ENCODE measurements around the gene GSS. TPM values are rescaled to one million over a fixed set of nuclear protein-coding genes. Genes with fewer than 3 reads are reported as not detected.

Gene GSS
- polyA plus RNA-seq, 3 donors, result 12.0 to 33.6 (median 29.9) TPM

- WGBS, 3 donors, result 11 to 15% (median 12%) methylated on average over 6 of the region's 6 CpGs
- peak overlapping the region; percentile 51 for H3K27ac ChIP-seq (ENCODE audit: low read depth, low read length)
These were observed 444 bp upstream of the GSS start for GRCh38 chr20:34956041-34956458.

DNA sequence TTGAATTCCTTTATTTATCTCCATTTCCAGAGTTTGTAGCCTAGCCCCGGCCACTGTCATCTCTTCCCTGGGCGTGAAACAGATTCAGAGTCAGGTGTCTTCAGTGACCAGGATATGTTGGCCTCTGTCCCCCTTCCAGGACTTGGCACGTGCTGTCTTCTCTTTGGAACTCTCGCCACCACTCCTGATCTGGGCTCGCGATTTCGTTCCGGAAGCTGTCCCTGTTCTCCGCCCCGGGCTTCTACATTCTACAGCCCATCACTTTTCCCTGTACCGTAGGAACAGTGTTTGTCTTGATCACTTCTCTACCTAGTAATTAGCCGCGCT lies 739 bp downstream of the GSS start:
- 10 to 13% (median 12%) methylated on average over 13 of the region's 13 CpGs for WGBS, 3 donors
- peak overlapping the region; percentile 21 for H3K27ac ChIP-seq (ENCODE audit: low read depth, low read length)

DNA sequence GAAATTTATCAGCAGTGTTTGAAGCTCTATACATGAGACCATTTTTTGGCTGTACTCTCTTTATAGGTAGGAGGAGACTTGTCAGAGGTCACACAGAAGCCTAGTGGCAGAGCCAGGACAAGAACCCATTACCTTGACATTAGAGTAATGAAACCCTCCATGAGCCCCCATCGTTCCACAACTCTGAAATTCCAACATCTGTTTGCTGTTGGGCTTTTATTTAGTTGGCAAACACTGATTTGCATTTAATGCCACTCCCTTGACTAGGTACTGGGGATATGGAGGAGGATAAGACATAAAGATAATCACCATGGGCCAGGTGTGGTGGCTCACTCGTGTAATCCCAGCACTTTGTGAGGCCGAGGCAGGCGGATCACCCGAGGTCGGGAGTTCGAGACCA lies 1.6 kb downstream of the GSS start:
- WGBS, 3 donors, result 79 to 94% (median 93%) methylated on average over 7 of the region's 7 CpGs
- H3K27ac ChIP-seq (ENCODE audit: low read depth, low read length), result no peak overlapping the region

DNA sequence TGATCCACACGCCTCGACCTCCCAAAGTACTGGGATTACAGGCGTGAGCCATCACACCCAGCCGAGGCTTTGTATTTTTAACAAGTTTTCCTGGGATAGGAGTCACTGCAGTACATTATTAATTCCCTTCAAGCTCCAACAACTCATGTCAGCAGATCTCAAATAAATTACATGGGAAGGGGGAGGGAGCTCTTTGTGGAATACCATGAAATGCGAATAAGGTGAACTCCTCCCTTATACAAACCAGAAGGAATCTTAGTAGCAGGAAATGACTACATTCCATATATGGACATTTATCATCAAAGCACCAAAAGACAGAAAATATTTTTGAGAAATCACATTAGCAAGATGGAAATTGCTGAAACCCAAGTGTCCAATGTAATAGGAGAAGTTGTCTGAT lies 2.9 kb downstream of the GSS start:
- 80 to 91% (median 82%) methylated on average over 5 of the region's 5 CpGs for WGBS, 3 donors
- H3K27ac ChIP-seq (ENCODE audit: low read depth, low read length), result no peak overlapping the region

DNA sequence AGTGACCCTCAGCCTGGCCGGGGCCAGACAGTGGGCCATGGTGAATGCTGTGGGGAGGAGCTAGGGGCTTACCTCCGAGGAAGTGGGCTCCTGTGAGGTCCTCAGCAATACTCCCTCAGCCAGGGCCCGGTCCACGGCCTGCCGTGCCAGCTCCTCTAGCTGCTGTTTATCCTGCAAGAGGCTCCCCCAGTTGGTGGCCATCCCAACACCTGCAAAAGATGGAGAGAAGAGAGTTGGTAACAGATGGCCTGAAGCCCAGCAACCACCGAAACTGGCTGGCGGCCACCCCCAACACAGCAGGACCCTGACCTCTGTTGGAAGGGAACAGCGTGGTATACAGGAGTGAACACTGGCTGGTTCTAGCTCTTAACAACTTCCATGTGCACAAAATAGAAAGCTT lies 4.0 kb downstream of the GSS start:
- WGBS, 3 donors, result 83 to 92% (median 84%) methylated on average over 8 of the region's 8 CpGs
- H3K27ac ChIP-seq (ENCODE audit: low read depth, low read length), result no peak overlapping the region

DNA sequence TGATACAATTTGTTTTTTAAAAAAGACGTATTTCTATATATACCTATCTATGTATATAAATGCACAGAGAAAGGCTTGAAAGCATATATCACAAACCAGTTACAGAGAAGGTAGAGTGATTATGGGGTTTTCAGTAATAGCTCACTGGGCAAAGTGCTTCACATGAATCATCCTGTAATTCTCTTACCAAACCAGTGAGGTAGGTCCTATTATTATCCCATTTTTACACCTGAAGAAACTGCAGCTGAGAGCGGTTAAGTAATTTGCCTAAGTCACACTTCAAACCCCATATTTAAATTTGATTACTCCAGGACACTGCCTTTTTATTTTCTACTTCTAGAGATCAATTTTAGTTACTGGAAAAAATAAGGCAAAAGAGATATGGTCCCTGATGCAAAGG lies 4.4 kb downstream of the GSS start:
- H3K27ac ChIP-seq (ENCODE audit: low read depth, low read length), result no peak overlapping the region

DNA sequence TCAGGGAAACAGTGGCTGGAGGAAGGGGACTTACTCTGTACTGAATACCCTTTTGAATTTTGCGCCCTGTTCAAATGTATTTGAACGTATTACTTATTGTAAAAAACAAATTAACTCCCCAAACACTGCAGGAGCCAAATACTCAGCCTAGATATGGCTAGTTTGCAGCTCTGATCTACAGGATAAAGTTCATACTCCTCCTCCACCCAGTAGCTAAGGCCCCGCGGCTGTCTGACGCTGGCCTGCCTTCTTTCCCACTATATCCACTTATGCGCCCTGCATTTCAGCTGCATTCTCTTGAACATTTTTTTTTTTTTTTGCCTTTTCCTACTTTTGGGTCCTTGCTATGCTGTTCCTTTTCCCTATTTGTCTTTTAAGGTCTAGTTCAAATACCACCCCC lies 6.5 kb downstream of the GSS start:
- WGBS, 3 donors, result 72 to 91% (median 80%) methylated on average over 6 of the region's 6 CpGs

More for the DNA sequence above, 4.4 kb downstream of the GSS start:
- 90 to 99% (median 95%) methylated on average over 2 of the region's 2 CpGs for WGBS, 3 donors

DNA sequence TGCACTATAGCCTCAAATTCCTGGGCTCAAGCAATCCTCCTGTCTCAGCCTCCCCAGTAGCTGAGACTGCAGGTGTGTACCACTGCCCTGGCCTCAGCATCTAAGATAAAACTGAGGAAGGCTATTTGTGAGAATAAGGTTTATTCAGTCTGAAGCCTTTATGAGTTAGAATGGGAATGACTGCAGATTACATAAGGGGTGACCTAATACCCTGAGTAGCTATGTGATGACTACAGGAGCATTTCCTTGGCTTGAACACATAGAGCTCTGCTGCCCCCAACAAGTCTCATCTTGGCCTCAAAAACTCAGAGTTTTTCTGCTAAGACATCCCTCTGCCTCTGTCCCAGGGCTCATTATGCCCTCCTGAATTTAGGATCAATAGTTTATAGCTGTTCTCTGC lies 7.6 kb downstream of the GSS start:
- H3K27ac ChIP-seq (ENCODE audit: low read depth, low read length), result no peak overlapping the region

More for the DNA sequence above, 6.5 kb downstream of the GSS start:
- H3K27ac ChIP-seq (ENCODE audit: low read depth, low read length), result no peak overlapping the region

- H3K27ac ChIP-seq (ENCODE audit: low read depth, low read length), result no peak overlapping the region
These were observed 8.3 kb downstream of the GSS start for GRCh38 chr20:34947336-34947735.

DNA sequence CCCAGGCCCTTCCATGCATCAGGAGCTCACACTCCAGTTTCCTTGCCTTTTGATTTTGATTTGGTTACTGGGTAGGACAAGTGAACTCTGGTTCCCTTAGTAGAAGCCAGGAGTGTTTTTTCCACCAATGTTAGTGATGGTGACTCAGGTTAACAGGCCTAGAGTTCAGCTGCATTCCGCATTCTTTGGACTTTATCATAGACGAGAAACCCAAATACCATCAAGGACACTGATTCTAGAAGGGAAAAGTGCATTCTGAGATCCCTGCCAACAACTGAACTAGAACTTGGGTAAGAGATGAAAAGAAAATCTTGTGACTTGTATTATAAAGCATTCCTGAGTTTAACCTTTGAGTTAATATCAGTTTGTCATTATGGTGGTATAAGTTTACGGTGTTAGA lies 8.9 kb downstream of the GSS start:
- H3K27ac ChIP-seq (ENCODE audit: low read depth, low read length), result no peak overlapping the region
- WGBS, 3 donors, result 67 to 89% (median 87%) methylated on average over 3 of the region's 3 CpGs

GRCh38 chr20:34945315-34946077 lies 10.1 kb downstream of the GSS start:
- WGBS, 3 donors, result 71 to 89% (median 75%) methylated on average over 7 of the region's 7 CpGs
- H3K27ac ChIP-seq (ENCODE audit: low read depth, low read length), result no peak overlapping the region

- WGBS, 3 donors, result 77 to 87% (median 85%) methylated on average over 2 of the region's 2 CpGs
- H3K27ac ChIP-seq (ENCODE audit: low read depth, low read length), result no peak overlapping the region
These were observed 11.6 kb downstream of the GSS start for GRCh38 chr20:34943808-34944567.

DNA sequence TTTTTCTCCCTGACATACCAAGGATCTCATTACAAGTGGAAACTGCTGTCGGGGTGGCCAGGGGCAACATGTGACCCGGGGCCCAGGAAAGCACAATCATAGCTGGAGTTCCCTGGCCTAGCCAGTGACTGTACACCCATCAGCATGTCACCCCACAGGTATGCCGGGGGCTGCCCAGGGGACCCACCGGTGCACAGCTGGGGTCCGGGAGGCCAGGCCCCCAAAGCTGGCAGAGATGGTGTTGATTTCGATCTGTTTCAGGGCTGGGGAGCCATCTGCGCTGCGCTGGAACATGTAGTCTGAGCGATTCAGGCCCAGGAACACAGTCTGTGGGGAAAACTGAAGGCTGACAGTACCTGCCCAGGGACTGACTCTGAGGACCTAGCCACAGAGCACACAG lies 13.3 kb downstream of the GSS start:
- 97% methylated on average over 9 of the region's 9 CpGs for WGBS, 3 donors

GRCh38 chr20:34941226-34941625 lies 14.4 kb downstream of the GSS start:
- 71 to 91% (median 80%) methylated on average over 4 of the region's 4 CpGs for WGBS, 3 donors

More for the DNA sequence above, 13.3 kb downstream of the GSS start:
- H3K27ac ChIP-seq (ENCODE audit: low read depth, low read length), result no peak overlapping the region

DNA sequence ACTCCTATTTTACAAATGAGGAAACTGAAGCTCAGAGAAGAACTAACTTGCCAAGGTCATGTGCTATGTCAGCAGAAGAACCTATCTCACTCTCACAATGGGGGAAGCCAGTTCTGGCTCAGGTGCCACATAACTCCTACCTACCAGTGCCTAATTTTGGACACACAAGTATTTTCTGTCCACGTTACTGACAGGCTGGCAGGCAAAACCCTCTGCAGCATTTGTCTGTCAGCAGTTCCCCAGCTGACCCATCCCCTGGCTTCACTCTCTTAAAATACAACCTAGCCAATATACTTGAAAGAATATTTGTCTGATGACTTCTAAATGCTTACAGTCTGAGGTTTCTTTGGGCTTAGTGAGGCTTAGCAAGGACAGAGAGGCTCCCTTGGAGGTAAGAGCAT lies 15.5 kb downstream of the GSS start:
- H3K27ac ChIP-seq (ENCODE audit: low read depth, low read length), result no peak overlapping the region
- WGBS, 3 donors, result 77 to 95% (median 82%) methylated on average over 1 of the region's 1 CpG

More at GRCh38 chr20:34941226-34941625, 14.4 kb downstream of the GSS start:
- H3K27ac ChIP-seq (ENCODE audit: low read depth, low read length), result no peak overlapping the region

DNA sequence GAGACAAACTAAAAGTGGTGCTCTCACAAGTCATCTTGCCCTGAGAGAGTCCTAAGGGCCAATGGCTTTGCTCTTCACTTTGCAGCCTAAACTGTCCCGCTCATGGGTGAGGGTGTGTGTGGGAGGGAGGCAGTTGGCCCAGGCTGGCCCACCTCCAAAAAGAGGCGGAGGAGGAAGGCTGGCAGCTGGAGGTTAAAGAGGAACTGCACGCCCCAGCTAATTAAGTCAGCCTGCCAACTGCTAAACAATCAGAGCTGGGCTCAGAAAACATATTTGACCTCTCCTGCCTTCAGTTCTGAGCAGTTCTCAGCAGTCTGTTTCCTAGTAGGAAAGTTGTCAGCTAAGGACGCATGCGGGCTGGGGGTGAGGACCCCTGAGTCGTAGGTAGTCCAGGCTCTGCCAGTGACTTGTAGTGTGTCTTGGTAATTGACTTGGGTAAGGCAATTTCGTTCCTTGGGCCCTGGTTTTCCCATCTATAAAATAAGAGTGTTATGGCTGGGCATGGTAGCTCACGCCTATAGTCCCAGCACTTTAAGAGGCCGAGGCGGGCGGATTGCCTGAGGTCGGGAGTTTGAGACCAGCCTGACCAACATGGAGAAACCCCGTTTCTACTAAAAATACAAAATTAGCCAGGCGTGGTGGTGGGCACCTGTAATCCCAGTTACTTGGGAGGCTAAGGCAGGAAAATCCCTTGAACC lies 17.0 kb downstream of the GSS start:
- 64 to 69% (median 69%) methylated on average over 14 of the region's 14 CpGs for WGBS, 3 donors

GRCh38 chr20:34931771-34932170 lies 23.8 kb downstream of the GSS start:
- 89 to 96% (median 92%) methylated on average over 7 of the region's 7 CpGs for WGBS, 3 donors
- no peak overlapping the region for H3K27ac ChIP-seq (ENCODE audit: low read depth, low read length)

More for the DNA sequence above, 17.0 kb downstream of the GSS start:
- no peak overlapping the region for H3K27ac ChIP-seq (ENCODE audit: low read depth, low read length)

DNA sequence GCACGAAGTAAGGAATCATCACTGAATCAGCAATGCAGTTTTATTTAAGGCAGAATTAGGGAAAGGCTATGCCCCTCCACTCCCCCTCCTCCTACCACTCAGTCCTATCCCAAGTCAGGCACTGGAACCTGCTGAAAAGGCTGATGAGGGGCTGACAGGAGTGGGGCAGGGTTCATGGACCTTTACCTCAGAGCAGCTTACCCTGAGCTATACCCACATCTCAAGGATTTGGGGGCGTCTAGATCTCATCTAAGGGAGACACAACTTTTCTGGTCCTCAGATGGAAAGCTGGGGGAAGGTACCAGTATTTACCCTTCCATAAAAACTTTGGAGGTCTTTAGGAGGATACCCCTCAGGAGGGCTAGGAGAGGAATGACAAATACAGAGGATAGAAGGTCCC lies 27.2 kb downstream of the GSS start:
- no peak overlapping the region for H3K27ac ChIP-seq (ENCODE audit: low read depth, low read length)
- WGBS, 3 donors, result 79 to 92% (median 89%) methylated on average over 2 of the region's 2 CpGs

GRCh38 chr20:34927736-34928135 lies 27.9 kb downstream of the GSS start:
- H3K27ac ChIP-seq (ENCODE audit: low read depth, low read length), result no peak overlapping the region
- 93 to 100% (median 100%) methylated on average over 1 of the region's 1 CpG for WGBS, 3 donors
